MM.1S (cell line): ENCODE data around the gene VMP1.
A peak's percentile ranks its signal among the peaks of the same experiment; 100 is the strongest.

ENCODE experiments used
- DNase-seq: peaks from one replicate; pipeline ENCODE4 v3.0.0-alpha.2; 2015
- H2AFZ ChIP-seq: fragments of 300-600 bp; sonication (generic); 2 replicates; pipeline ENCODE4 v1.6.0; 2016; ENCODE audit warnings: antibody characterized with exemption, low read length
- H3F3A ChIP-seq: fragments of 300-600 bp; sonication (generic); 2 replicates; pipeline ENCODE4 v1.6.1; 2016; ENCODE audit warnings: mild to moderate bottlenecking, antibody characterized with exemption, low read length, moderate library complexity, mixed read lengths; ENCODE audit not compliant: insufficient read depth
- H3K27ac ChIP-seq: fragments of 300-600 bp; sonication (generic); 2 replicates; pipeline ENCODE4 v1.5.1; 2016; ENCODE audit warnings: mild to moderate bottlenecking, low read length
- H3K27me3 ChIP-seq: fragments of 300-600 bp; sonication (generic); replicated peaks from 2 replicates; pipeline ENCODE4 v1.6.0; 2016; ENCODE audit warnings: low read length; ENCODE audit not compliant: insufficient read depth
- H3K36me3 ChIP-seq: fragments of 300-600 bp; sonication (generic); replicated peaks from 2 replicates; pipeline ENCODE4 v1.6.1; 2016; ENCODE audit warnings: mild to moderate bottlenecking, low read length, mixed read lengths; ENCODE audit not compliant: insufficient read depth
- H3K4me1 ChIP-seq: fragments of 300-600 bp; sonication (generic); 2 replicates; pipeline ENCODE4 v1.6.1; 2016; ENCODE audit warnings: low read length, mixed read lengths
- H3K4me2 ChIP-seq: fragments of 300-600 bp; sonication (generic); 2 replicates; pipeline ENCODE4 v1.6.0; 2016; ENCODE audit warnings: low read depth, low read length
- H3K4me3 ChIP-seq: fragments of 300-600 bp; sonication (generic); 2 replicates; pipeline ENCODE4 v1.5.1; 2016; ENCODE audit warnings: low read length, mixed read lengths
- H3K79me2 ChIP-seq: fragments of 300-600 bp; sonication (generic); 2 replicates; pipeline ENCODE4 v1.6.1; 2016; ENCODE audit warnings: mixed run types, low read length, mixed read lengths
- H3K9ac ChIP-seq: fragments of 300-600 bp; sonication (generic); 2 replicates; pipeline ENCODE4 v1.6.1; 2016; ENCODE audit warnings: low read length, mixed read lengths
- H3K9me2 ChIP-seq: fragments of 300-600 bp; sonication (generic); replicated peaks from 2 replicates; pipeline ENCODE4 v1.6.1; 2016; ENCODE audit warnings: mild to moderate bottlenecking, low read length, mixed read lengths; ENCODE audit not compliant: insufficient read depth
- H3K9me3 ChIP-seq: fragments of 300-600 bp; sonication (generic); replicated peaks from 2 replicates; pipeline ENCODE4 v1.6.1; 2016; ENCODE audit warnings: mild to moderate bottlenecking, low read length, mixed read lengths; ENCODE audit not compliant: insufficient read depth
- H4K20me1 ChIP-seq: fragments of 300-600 bp; sonication (generic); 2 replicates; pipeline ENCODE4 v1.6.1; 2016; ENCODE audit warnings: mild to moderate bottlenecking, low read length, moderate library complexity, mixed read lengths; ENCODE audit not compliant: insufficient read depth
- EZH2 ChIP-seq: fragments of 300-600 bp; sonication (generic); optimal IDR thresholded peaks from 2 replicates; pipeline ENCODE3; 2017; ENCODE audit warnings: low read depth, mild to moderate bottlenecking, antibody characterized with exemption, low read length, mixed read lengths
- EZH2phosphoT487 ChIP-seq: fragments of 300-600 bp; sonication (generic); IDR thresholded peaks from 2 replicates; pipeline ENCODE4 v1.6.1; 2018; ENCODE audit warnings: antibody characterized with exemption, low read length
- TF ChIP-seq, protein P1 (sequence below): fragments of 300-600 bp; sonication (generic); IDR thresholded peaks from 2 replicates; pipeline ENCODE4 v1.5.1; 2016; ENCODE audit warnings: antibody characterized with exemption, low read length, mixed read lengths

VMP1 gene

DNA sequence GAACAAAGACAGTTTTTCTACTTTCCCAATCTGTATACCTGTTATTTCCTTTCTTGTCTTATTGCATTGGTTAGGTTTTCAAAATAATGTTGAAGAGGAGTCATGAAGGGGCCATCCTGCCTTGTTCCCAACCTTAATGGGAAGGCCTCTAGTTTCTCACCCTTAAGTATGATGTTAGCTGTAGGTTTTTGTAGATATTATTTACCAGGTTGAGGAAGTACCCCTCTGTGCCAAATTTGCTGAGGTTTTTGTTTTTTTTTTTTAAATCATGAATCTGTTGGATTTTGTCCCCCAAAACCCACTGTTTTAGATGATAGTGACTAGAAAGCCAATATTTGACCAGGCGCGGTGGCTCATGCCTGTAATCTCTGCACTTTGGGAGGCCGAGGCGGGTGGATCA, 36.4 kb downstream of the VMP1 start:
- DNase-seq = no peak
- no peak overlapping the region for H2AFZ ChIP-seq
- H3K9ac ChIP-seq = no peak overlapping the region
- no peaks in the 10 kb centered on the region for H3K27me3 ChIP-seq
- no peak overlapping the region for H3K4me3 ChIP-seq
- no peak overlapping the region for H3K27ac ChIP-seq
- H3K4me1 ChIP-seq = no peaks in the 10 kb centered on the region
- no peaks in the 10 kb centered on the region for H3K9me2 ChIP-seq
- no peaks in the 10 kb centered on the region for H3K9me3 ChIP-seq
- 0 out of 2 replicates have a peak, but pooled peaks cover 2% of the 10 kb centered on the region for H3K36me3 ChIP-seq
- H3F3A ChIP-seq = no peaks in the 10 kb centered on the region
- no peak overlapping the region for H3K4me2 ChIP-seq
- no peaks in the 10 kb centered on the region for H3K79me2 ChIP-seq
- no peaks in the 10 kb centered on the region for H4K20me1 ChIP-seq
- TF ChIP-seq, protein P1, sequence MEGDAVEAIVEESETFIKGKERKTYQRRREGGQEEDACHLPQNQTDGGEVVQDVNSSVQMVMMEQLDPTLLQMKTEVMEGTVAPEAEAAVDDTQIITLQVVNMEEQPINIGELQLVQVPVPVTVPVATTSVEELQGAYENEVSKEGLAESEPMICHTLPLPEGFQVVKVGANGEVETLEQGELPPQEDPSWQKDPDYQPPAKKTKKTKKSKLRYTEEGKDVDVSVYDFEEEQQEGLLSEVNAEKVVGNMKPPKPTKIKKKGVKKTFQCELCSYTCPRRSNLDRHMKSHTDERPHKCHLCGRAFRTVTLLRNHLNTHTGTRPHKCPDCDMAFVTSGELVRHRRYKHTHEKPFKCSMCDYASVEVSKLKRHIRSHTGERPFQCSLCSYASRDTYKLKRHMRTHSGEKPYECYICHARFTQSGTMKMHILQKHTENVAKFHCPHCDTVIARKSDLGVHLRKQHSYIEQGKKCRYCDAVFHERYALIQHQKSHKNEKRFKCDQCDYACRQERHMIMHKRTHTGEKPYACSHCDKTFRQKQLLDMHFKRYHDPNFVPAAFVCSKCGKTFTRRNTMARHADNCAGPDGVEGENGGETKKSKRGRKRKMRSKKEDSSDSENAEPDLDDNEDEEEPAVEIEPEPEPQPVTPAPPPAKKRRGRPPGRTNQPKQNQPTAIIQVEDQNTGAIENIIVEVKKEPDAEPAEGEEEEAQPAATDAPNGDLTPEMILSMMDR = no peak
- TF ChIP-seq EZH2phosphoT487 (no peak), EZH2 (no peak)

DNA sequence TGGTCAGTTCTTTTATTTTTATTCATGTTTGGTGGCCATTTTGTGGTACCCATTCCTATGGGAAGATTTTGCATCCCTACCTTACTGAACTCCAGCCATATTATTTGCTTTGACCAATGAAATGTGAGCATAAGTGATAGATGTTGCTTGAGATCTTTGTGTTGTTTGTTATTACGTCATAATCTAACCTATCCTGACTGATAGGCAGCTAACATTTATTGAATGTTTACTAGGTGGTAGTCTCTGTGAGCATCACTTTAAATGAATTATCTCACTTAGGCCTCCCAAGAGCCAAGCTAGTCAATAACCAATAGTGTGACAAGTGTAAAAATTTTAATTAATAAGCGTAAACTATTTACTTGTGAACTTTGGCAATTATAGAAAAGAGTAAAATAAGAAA, 37.6 kb downstream of the VMP1 start:
- Histone ChIP-seq H4K20me1 (no peaks in the 10 kb centered on the region), H3K36me3 (0 out of 2 replicates have a peak, but pooled peaks cover 2% of the 10 kb centered on the region), H3K4me3 (no peak overlapping the region), H3K4me2 (no peak overlapping the region), H3K27me3 (no peaks in the 10 kb centered on the region), H3F3A (no peaks in the 10 kb centered on the region), H3K9me3 (no peaks in the 10 kb centered on the region), H3K9me2 (no peaks in the 10 kb centered on the region), H3K27ac (no peak overlapping the region), H2AFZ (no peak overlapping the region), H3K4me1 (no peaks in the 10 kb centered on the region), H3K9ac (no peak overlapping the region), H3K79me2 (no peaks in the 10 kb centered on the region)
- DNase-seq = no peak
- TF ChIP-seq, protein P1 = no peak
- TF ChIP-seq EZH2phosphoT487 = no peak
- no peak for TF ChIP-seq EZH2

DNA sequence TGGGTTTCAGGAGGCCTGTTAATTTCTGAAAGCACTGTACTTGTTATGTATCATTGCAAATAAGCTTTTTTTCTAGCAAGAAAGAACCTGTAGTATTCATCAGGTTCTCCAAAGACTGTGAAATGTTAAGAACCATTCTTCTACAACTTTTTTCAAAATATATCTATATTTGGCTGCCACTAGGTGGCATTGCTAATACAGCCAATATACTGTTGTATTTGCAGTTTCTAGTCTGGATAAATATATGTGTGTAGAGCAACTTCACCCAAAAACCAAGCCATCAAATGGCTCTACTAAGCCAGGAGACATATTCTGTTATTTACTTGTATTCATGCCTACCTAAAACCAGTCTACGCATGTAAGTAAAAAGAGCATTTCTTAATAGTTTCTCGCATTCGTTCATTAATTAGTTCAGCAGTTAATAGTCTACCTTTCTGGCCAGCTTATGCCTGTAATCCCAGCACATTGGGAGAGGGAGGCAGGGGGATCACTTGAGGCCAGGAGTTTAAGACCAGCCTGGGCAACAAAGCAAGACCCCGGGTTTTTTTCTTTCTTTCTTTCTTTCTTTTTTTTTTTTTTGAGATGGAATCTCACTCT, 39.5 kb downstream of the VMP1 start:
- DNase-seq = peak; percentile 23

More for the DNA sequence above, 39.5 kb downstream of the VMP1 start:
- Histone ChIP-seq H2AFZ (no peak overlapping the region), H3K4me2 (no peak overlapping the region), H3K36me3 (0 out of 2 replicates have a peak, but pooled peaks cover 2% of the 10 kb centered on the region), H3K27ac (no peak overlapping the region), H3K9ac (no peak overlapping the region), H3K4me3 (no peak overlapping the region), H3K9me2 (no peaks in the 10 kb centered on the region), H3K4me1 (no peaks in the 10 kb centered on the region), H3K9me3 (no peaks in the 10 kb centered on the region), H4K20me1 (no peaks in the 10 kb centered on the region), H3K27me3 (no peaks in the 10 kb centered on the region), H3F3A (no peaks in the 10 kb centered on the region), H3K79me2 (no peaks in the 10 kb centered on the region)
- no peak for TF ChIP-seq EZH2phosphoT487
- TF ChIP-seq, protein P1 = peak; percentile 63
